ENCODE measurements around the gene PLA1A.

DNA sequence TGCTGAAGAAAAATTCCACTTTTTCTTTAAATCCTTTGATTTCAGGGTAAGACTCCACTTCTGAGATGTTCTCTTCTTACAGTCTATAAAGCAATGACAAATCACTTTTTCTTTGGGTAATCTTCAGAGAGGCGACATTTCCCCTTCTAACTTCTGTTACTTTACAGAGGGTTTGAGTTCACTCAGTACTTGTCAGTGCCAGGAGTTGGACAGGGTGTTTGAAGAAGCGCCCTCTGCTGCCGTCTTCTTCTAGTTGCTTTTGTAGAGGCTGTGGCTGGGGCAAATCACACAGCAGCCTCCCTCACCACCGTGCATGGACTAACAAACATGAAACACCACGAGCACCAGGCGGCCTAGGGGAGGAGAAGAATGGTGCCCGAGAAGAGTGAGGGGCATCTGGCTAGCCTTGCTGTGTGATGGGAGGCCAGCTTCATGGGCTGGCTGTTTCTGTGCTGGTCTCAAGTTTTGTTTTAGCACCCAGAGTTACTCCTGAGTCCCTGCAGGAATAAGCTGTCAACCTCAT lies 38.2 kb upstream of the PLA1A start, which contains the start of gene CD80:
- TF ChIP-seq TAF1 (IDR thresholded peaks at IDR 0.05; ENCODE audit: borderline replicate concordance, low read depth, low read length) (peak; percentile 71; the same call in 1 of the 2 replicates), POLR2AphosphoS5 (IDR thresholded peaks at IDR 0.05; ENCODE audit: low read depth, low read length) (peak; percentile 63)

All from GM12892 (cell line).